Measurements from ENCODE around the gene CEP192.
"Not testable (repeated sequence)": the region's sequence is repeated elsewhere in the genome, so short reads cannot be mapped to it uniquely, and the experiment has no call there.

Gene CEP192

GRCh38 chr18:13096232-13096631, 105.1 kb downstream of the CEP192 start:
- in situ Hi-C loops (cut with HindIII; ENCODE audit: low sequenced_read_pairs) = no loop called here

- in situ Hi-C loops (cut with HindIII; ENCODE audit: low sequenced_read_pairs) = no loop called here
Observed at GRCh38 chr18:13096719-13097118, 105.6 kb downstream of the CEP192 start.

GRCh38 chr18:13098104-13098503, 106.9 kb downstream of the CEP192 start:
- in situ Hi-C loops (cut with HindIII; ENCODE audit: low sequenced_read_pairs) = not testable (repeated sequence)

GRCh38 chr18:13099113-13099512, 108.0 kb downstream of the CEP192 start:
- in situ Hi-C loops (cut with HindIII; ENCODE audit: low sequenced_read_pairs) = no loop called here

- in situ Hi-C loops (cut with HindIII; ENCODE audit: low sequenced_read_pairs) = no loop called here
Observed at GRCh38 chr18:13100942-13101658, 109.9 kb downstream of the CEP192 start.

- in situ Hi-C loops (cut with HindIII; ENCODE audit: low sequenced_read_pairs) = no loop called here
Observed at GRCh38 chr18:13101659-13102197, 110.6 kb downstream of the CEP192 start.

- in situ Hi-C loops (cut with HindIII; ENCODE audit: low sequenced_read_pairs) = no loop called here
Observed at GRCh38 chr18:13103366-13103765, 112.2 kb downstream of the CEP192 start.

GRCh38 chr18:13105059-13105458, 113.9 kb downstream of the CEP192 start:
- in situ Hi-C loops (cut with HindIII; ENCODE audit: low sequenced_read_pairs) = no loop called here

- in situ Hi-C loops (cut with HindIII; ENCODE audit: low sequenced_read_pairs) = no loop called here
Observed at GRCh38 chr18:13107074-13107473, 115.9 kb downstream of the CEP192 start.

GRCh38 chr18:13108330-13108729, 117.2 kb downstream of the CEP192 start:
- in situ Hi-C loops (cut with HindIII; ENCODE audit: low sequenced_read_pairs) = no loop called here

- in situ Hi-C loops (cut with HindIII; ENCODE audit: low sequenced_read_pairs) = no loop called here
Observed at GRCh38 chr18:13110559-13110958, 119.4 kb downstream of the CEP192 start.

- in situ Hi-C loops (cut with HindIII; ENCODE audit: low sequenced_read_pairs) = no loop called here
Observed at GRCh38 chr18:13112982-13113381, 121.8 kb downstream of the CEP192 start.

GRCh38 chr18:13120255-13120654, 129.1 kb downstream of the CEP192 start:
- in situ Hi-C loops (cut with HindIII; ENCODE audit: low sequenced_read_pairs) = no loop called here

GRCh38 chr18:13120983-13121441, 129.8 kb downstream of the CEP192 start:
- in situ Hi-C loops (cut with HindIII; ENCODE audit: low sequenced_read_pairs) = no loop called here

- in situ Hi-C loops (cut with HindIII; ENCODE audit: low sequenced_read_pairs) = no loop called here
Observed at GRCh38 chr18:13124411-13124810, 133.2 kb downstream of the CEP192 start.

- in situ Hi-C loops (cut with HindIII; ENCODE audit: low sequenced_read_pairs) = no loop called here
Observed at GRCh38 chr18:13125191-13125590, 134.0 kb downstream of the CEP192 start.

- in situ Hi-C loops (cut with HindIII; ENCODE audit: low sequenced_read_pairs) = no loop called here
Observed at GRCh38 chr18:13126966-13127598, 135.9 kb downstream of the CEP192 start.

GRCh38 chr18:13131283-13131682, 140.1 kb downstream of the CEP192 start:
- in situ Hi-C loops (cut with HindIII; ENCODE audit: low sequenced_read_pairs) = no loop called here

- in situ Hi-C loops (cut with HindIII; ENCODE audit: low sequenced_read_pairs) = no loop called here
Observed at GRCh38 chr18:13134551-13135401, 143.6 kb downstream of the CEP192 start.

- in situ Hi-C loops (cut with HindIII; ENCODE audit: low sequenced_read_pairs) = no loop called here
Observed at GRCh38 chr18:13136056-13136903, 145.1 kb downstream of the CEP192 start.

All from DLD1 (cell line).